ENCODE measurements around the gene VSX2. TPM values are rescaled to one million over a fixed set of nuclear protein-coding genes. Genes with fewer than 3 reads are reported as not detected.

The VSX2 gene
- total RNA-seq, 1 donor from 2014 or later = not detected

DNA sequence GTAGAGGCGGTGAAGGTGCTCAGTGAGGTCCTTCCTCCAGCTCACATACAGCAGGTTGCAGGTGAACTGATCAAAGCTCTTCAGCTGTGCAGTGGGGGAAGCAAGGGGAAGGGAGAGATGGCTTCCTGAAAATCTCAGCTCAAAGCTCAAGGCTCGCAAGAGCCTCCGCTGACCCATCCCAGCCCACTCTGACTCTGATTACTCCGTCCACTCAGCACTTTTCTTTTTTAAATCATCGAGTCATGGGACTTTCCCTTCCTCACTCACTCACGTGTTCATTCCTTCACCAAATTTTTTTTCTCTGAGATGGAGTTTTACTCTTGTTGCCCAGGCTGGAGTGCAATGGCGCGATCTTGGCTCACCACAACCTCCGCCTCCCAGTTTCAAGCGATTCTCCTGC lies 58.7 kb downstream of the VSX2 start:
- no peak for DNase-seq (ENCODE audit: extremely low read depth, low read depth, low spot score)

DNA sequence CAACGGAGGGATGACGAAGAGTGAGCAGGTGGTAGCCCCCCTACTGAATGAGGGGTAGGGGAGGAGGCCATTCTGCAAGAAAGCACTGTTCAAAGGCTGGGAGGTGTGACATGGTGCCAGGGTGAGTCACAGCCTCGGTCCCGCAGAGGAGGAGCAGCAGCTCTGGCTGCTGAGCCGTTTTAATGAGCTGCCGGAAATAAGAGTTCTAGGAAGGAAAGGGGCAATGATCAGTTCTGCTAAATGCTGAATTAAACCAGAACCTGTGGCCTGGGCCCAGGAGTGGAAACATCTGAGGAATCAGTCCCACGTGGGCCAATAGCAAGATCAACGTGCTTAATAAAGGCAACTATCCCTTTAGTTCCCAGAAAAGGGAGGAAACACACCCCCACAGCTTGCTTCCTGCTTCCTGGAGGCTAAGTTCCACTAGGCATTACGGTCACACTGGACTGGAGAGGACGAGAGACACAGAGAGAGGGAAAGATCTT lies 59.9 kb downstream of the VSX2 start:
- no peak for DNase-seq (ENCODE audit: extremely low read depth, low read depth, low spot score)

DNA sequence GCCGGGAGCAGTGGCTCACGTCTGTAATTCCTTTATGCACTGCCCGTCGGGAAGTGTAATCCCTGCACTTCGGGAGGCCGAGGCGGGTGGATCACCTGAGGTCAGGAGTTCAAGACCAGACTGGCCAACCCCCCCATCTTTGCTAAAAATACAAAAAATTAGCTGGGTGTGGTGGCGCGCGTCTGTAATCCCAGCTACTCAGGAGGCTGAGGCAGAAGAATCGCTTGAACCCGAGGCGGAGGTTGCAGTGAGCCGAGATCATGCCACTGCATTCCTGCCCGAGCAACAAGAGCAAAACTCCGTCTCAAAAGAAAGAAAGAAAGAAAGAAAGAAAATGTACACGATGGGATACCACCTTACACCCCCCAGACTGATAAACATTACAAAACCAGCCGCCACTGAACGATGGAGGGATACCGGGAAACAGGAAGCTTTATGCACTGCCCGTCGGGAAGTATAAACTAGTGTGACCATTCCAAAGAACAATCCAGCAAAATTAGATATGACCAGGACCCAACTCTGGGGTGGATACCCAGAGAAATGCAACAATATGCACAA lies 62.4 kb downstream of the VSX2 start:
- DNase-seq (ENCODE audit: extremely low read depth, low read depth, low spot score) = no peak

DNA sequence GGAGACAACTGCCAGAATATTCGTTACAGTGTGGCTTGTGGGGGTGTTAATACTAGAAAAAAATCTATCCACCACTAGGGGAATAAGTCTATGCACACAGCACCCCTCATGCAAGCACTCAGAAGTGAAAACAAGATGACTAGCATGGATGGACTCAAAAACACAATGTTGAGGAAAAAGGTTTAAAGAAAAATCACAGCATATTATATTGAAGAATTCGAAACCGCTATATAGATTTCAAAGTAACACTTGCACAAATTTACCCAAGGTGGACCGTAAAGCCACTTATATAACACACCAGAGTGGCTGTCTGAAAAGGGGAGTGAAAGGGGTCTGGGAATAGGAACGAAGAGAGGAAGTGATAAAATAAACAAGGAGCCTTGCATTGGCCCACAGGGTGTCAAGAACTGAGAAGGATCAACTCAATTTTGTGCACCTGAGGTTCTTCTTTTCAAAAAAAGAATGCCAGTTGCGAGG lies 62.9 kb downstream of the VSX2 start:
- no peak for DNase-seq (ENCODE audit: extremely low read depth, low read depth, low spot score)

DNA sequence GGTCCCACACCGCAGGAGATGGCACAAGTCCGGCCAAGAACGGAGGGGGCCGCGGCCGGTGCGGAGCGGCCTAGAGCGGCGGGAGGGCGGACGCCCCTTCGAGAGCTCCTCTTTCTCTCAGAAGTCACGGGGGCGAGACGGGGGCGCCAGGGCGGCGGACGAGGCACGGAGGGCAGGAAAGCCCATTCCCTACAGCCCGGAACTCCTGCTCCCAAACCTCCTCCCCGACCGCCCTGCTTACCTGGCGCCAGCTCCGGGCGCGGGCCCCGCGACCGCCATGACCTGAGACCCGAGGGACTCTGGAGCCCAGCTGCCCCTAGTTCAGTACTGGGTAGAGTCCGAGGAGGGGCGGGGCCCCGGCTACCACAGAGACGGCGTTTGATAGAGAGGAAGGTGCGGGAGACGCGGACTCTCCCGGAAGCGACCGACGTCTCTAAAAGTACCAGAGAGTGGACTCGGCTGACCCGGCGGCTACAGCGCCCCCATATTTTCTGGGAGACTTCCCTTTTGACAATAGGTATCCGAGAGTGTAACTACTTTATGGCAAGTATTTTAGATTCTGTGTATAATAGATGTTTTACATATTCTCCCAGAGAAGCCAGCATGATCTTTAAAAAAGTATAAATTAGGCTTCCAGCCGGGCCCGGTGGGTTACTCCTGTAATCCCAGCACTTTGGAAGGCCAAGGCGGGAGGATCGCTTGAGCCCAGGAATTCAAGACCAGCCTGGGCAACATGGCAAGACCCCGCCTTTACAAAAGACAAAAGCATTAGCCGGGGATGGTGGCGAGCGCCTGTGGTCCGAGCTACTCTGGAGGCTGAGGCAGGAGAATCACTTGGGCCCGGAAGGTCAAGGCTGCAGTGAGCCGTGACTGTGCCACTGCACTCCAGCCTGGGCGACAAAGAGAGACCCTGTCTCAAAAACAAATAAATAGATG lies 63.7 kb downstream of the VSX2 start, which contains the start of gene ABCD4:
ABCD4 (minus strand) TSS at position 301 of the 936 bp plus-strand sequence; CDS start at position 279, 22 bp downstream.
- peak; percentile 58 for DNase-seq (ENCODE audit: extremely low read depth, low read depth, low spot score)

DNA sequence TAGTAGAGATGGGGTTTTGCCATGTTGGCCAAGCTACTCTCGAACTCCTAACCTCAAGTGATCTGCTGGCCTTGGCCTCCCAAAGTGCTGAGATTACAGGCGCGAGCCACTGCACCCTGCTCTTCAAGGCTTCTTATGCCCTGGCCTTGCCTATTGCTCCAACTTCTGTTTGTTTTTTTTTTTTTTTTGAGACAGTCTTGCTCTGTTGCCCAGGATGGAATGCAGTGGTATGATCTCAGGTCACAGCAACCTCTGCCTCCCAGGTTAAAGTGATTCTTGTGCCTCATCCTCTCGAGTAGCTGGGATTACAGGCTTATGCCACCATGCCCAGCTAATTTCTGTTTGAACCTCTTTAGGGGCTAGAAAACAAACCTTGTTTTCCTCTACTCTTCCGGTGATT lies 69.4 kb downstream of the VSX2 start:
- no peak for DNase-seq (ENCODE audit: extremely low read depth, low read depth, low spot score)

DNA sequence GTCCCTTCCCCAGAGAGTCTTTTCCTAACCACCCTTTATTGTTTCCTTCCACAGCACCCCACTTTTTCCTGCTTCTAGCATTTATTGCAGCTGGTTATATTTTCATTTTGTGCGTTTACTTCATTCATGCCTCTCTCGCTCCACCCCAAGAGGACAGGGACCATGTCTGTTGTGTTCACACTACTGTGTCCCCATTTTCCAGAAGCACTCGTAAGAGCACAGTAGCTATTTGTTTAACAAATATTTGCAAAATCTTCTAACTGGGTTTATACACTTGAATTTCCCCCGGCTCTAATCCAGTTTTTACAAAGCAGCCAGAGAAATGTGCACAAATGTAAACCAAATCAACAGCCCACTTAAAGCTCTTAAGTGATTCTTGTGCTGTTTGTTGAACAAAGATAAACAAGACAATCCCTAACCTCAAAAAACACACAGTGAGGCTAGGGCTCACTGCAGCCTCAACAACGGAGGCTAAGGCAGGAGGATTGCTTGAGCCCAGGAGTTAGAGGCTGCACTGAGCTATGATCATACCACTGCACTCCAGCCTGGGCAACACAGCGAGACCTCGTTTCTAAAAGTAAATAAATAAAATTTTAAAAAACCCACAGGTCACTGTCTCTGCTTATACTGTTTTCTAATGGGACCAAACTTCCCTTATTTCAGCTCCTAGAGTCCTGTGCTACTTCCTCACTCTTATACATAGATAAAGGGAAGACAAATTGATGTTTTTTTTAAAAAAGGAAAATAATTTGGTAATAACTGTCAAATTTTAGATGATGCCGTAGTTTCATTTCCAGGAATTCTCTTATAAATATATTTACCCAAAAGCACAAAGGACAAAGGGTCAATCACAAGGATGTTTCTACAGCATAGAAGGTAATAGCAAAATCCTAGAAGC lies 70.1 kb downstream of the VSX2 start:
- no peak for DNase-seq (ENCODE audit: extremely low read depth, low read depth, low spot score)

DNA sequence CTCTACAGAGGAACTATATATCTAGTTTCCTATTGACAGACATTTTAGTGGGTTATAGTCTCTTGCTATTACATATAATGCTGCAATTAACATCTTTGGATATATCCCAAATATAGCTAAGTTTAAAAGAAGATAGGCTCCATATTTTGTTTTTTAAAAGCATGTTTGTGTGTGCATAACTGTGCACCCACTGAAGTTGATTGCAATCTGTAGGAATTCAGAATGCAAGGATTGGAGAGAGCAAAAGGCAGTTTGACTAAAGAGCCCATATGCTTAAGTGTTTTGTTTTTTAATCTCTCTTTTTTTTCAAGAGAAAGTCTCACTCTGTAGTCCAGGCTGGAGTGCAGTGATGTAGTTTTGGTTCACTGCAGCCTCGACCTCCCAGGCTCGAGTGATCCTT lies 72.9 kb downstream of the VSX2 start:
- DNase-seq (ENCODE audit: extremely low read depth, low read depth, low spot score) = no peak

Other genes with a start within 250 kb of the VSX2 start
- 9.3 and 10.9 TPM in 2 replicates for gene ENTPD5, start 220.2 kb upstream of the VSX2 start, total RNA-seq
- gene BBOF1, start 220.1 kb upstream of the VSX2 start, total RNA-seq = 0.92 and 2.2 TPM in 2 replicates
- 7.2 and 9.9 TPM in 2 replicates for gene ALDH6A1, start 155.0 kb upstream of the VSX2 start, total RNA-seq
- 5.0 and 11.7 TPM in 2 replicates for gene LIN52, start 154.5 kb upstream of the VSX2 start, total RNA-seq
- 51.2 and 70.4 TPM in 2 replicates for gene ABCD4, start 63.5 kb downstream of the VSX2 start, total RNA-seq
- not detected in 2 replicates for gene VRTN, start 109.0 kb downstream of the VSX2 start, total RNA-seq
- not detected in 2 replicates for gene SYNDIG1L, start 186.8 kb downstream of the VSX2 start, total RNA-seq